ENCODE measurements around the gene SH3PXD2A.
"Not testable (repeated sequence)": the region's sequence is repeated elsewhere in the genome, so short reads cannot be mapped to it uniquely, and the experiment has no call there.

SH3PXD2A gene

DNA sequence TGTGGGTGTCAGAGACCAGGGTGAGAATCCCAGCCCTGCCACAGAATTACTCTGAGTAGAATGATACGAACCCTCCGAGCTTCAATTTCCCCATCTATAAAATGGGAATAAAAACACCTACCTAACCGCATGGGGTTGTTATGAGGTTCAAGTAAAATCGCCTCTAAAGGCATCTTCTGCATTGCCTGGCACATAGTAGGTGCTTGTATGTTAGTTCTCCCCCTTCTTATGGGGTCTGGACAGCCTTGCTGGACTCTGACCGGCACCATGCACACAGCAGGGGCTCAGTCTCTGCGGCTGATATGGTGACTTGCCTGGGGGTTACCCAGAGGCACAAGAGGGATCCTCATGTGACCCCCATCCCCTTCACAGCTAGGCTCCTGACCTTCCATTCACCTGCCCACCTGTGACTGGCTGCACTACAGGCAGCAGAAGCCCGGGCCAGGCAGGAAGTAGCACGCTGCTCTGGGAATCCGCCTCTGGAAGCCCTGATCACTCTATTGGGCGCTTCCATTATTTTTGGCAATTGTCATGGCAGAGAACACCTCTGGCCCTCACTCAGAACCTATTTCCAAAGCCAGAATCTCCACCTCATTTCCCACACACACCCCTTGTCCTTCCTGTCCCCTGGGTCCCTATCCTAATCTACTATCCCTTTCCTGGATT, 6.0 kb downstream of the SH3PXD2A start:
- DNase-seq (ENCODE audit: low read depth): no peak

DNA sequence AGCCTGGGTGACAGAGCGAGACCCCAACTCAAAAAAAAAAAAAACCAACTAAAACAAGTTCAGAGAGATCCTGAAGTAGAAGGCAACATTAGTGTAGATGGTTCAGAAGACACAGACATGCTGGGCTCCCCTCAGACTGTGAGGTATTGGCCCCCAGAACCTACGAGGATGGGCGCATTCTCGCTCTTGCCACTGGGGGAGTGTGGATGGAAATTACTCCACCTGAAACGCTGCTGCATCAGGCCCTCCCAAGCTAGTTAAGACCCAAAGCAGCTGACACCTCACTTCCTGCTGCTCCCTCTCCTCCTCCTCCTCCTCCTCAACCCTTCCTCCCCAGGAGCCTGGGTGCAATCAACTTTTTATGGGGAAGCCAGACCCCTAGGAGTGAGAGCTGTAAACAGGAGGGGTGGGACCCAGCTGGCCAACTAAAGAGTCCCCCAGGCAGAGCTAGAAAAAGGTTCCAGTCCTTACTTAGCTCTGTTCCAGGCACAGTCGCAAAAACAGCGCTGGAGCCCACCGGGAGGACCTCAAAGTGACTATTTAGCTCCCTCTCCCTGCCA, 7.4 kb downstream of the SH3PXD2A start:
- DNase-seq (ENCODE audit: low read depth): no peak

DNA sequence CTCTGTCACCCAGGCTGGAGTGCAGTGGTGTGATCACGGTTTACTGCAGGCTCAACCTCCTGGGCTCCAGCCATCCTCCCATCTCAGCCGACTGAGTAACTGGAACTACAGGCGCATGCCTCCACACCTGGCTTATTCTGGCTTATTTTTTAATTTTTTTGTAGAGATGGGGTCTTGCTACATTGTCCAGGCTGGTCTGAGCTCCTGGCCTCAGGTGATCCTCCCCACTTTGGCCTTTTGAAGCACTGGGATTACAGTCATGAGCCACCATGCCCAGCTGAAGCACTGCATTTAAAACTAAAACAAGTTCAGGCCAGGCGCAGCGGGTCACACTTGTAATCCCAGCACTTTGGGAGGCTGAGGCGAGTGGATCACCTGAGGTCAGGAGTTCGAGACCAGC, 8.0 kb downstream of the SH3PXD2A start:
- no peak for DNase-seq (ENCODE audit: low read depth)

DNA sequence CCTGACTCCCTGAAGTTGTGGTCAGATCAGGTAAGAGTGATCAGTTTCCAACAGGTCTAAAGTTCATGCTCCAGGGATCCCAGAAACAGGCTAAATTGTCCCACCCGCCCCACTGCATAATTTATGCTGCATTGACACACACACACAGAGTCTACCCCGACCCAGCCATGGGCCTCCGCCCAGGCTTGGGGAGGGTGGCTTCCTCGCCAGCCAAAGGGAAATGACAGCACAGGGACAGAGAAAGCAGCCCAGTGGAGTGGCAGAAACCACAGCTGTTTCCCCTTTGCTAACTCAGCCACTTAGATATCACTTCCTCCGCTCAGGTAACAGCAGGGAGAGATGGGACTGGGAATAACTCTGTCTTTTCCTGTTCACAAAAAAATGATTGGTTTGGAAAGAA, 9.4 kb downstream of the SH3PXD2A start:
- no peak for DNase-seq (ENCODE audit: low read depth)

DNA sequence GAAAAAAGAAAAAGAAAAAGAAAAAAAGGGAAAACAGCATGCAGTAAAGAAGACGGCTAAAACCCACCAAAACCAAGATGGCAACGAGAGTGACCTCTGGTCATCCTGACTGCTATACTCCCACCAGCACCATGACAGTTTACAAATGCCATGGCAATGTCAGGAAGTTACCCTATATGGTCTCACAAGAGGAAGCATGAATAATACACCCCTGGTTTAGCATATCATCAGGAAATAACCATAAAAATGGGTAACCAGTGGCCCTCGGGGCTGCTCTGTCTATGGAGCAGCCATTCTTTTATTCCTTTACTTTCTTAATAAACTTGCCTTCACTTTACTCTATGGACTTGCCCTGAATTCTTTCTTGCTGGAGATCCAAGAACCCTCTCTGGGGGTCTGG, 10.0 kb downstream of the SH3PXD2A start:
- not testable (repeated sequence) for DNase-seq (ENCODE audit: low read depth)

DNA sequence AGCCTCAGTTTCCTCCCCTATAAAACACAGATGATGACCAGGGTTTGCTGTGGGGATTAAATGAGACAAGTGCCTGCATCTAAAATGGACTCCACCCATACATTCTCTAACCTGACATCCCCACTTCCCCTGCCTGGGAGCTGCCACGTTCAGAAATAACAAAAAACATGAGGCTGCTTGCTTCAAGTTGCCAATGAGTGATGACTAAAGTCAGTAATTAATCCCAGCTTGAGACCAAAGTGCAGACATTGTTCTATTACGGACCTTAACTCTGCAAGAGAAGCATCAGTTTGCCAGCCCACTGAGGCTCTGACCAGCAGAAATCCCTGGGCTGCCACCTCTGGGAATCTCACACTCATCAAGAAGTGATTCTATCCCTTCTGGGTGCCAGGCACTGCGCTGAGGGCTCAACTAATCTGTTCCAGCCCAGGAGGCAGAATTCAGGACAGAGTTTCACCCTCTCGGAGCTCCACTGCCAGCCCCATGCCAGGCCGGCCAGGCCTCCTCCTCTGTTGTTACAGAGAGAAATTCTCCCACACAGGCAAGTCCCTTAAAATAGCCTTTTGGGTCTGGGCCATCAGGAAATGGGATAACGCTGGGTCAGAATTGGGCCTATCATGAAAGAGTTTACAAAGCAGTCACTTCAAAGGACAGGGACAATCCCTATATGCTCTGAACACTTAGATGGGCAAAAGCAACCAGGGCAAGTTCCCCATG, 11.4 kb downstream of the SH3PXD2A start:
- no peak for DNase-seq (ENCODE audit: low read depth)

DNA sequence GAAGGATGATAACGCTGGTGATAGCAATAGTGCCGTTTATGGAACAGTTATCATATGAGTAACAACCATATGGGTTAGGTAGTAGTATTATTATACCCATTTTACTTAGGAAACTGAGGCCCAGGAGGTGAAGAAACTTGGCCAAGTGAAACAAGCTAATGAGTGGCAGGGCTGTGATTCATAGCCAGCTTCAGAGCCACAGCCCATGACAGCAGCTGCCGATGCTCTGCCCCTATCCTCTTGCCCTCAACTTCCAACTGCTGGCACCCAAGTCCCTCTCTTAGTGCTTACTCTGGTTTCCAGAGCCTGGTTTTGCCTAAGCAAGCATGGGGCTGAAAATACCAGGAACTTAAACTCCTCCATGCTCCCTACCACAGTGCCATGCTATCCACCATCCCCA, 12.3 kb downstream of the SH3PXD2A start:
- no peak for DNase-seq (ENCODE audit: low read depth)

DNA sequence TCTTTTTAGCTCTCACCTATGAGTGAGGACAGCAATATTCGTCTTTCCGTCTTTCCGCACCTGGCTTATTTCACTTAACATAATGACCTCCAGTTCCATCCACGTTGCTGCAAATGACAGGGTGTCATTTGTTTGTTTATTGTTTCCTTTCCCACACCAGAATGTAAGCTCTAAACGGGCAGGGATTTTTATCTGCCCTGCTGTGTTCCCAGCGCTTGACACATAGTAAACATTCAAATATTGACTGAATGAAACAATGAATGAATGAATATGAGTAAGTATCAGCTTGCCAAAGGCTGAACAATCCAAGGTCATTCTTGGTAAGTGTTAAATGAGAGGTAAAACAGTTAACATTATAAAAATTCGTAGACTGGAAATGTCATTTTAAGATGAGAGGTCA, 12.8 kb downstream of the SH3PXD2A start:
- no peak for DNase-seq (ENCODE audit: low read depth)

DNA sequence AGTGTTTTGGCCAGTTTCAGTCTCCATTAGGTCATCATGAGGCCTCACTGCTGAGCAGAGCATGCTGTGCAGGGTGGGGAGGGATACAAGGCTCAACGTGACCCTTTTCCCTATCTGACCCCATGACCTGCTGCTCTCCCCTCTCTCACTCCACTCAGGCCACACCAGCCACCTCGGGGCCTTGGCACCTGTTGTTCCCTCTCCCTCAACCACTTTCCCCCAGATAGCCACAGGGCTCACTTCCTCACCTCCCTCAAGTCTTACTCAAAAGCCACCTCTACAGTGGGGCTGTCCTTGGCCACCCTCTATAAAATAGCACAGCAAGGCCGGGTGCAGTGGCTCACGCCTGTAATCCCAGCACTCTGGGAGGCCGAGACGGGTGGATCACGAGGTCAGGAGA, 13.9 kb downstream of the SH3PXD2A start:
- DNase-seq (ENCODE audit: low read depth): no peak

DNA sequence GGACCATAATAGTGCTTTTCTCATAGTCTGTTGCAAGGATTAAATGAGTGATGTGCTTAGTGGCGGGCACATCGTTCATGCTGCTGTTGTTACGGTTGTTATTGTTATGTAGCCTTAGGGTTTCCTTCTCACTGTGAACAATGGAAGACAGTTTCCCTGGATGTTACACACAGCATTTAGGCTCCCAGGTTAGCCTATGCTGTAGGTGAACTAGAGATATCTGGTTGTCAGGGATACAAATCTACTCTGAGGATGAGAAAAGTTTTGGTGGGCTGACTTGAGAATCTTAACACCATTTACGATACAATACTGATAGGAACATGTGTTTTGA, 14.7 kb downstream of the SH3PXD2A start:
- no peak for DNase-seq (ENCODE audit: low read depth)

DNA sequence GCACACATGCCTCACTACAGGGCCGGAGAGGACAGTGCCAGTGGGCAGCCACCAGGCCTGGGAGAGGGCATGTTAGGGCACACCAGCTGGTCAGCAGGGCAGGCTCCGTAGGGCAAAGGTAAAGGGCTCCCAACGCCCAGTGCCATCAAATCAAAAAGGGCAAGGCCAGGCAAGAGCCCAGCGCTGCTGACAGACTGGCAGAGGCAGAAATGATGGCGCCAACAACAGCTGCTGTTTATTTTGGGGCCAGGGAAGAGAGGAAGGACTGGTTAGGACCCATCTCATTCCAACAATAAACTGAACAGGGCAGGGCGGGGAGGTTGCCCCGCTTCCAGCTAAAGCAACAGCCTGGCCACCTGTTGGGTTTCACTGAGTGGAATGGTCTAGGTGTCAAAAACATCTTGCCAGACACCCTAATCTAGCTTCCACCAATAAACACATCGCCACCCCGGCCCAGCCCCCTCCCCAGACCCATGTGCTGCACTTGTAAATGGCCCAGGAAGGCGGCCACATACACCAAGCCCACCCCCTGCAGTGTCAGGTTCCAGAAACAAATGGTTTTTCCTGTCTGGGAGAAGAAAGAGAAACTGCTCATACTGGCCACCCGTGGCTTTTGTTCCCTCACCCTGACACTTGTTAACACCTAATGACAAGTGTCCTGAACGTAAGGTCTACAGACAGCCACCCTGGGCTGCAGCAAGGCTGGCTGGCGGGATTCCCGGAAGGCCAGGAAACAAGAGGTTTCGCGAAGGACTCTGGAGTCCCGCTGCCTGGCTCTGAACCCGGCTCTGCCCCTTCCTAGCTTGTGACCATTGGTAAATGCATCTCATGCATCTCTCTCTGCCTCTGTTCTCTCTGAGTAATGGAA, 15.3 kb downstream of the SH3PXD2A start:
- no peak for DNase-seq (ENCODE audit: low read depth)

DNA sequence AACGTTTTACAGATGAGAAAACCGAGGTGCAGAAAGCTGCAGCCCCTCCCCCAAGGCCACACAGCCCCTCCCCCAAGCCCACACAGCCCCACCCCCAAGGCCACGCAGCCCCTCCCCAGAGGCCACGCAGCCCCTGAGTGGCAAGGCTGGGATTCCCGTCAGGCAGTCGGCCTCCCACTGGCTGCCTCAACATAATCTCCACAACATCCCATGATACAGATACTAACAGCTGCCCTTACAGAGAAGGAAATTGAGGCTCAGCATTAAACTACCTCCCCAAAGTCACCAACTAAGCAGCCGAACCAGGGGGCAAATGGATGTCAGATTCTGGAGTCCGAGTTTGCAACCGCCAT, 15.9 kb downstream of the SH3PXD2A start:
- no peak for DNase-seq (ENCODE audit: low read depth)

DNA sequence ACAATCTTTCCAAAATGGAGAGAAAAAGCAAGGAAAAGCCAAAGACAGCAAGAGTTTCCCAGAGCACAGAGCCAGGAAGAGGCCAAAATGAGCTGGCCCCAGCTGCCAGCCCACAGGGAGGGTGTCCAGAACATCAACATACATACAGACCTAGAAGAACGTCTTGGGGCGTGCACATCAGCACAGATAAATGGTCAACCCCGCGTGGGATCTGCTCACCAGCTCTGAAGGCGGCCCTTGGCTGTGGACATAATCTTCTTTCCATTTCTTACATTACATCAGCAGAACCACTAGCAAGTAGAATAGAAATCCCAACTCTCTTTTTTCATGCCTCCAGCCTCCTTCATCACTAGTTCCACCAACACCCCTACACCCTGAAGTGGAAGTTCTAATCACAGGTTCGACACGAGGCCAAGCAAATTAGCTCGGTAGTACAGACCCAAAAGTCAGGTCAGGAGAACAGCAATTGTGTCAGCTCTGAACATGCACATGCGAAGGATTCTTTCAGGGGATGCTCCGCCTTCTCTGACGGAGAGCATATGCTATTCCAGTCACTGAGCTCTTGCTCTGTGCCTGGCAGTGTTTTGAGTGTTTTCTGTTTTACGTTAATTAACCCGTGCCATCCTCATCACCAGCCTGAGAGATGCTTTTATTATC, 16.4 kb downstream of the SH3PXD2A start:
- DNase-seq (ENCODE audit: low read depth): no peak

DNA sequence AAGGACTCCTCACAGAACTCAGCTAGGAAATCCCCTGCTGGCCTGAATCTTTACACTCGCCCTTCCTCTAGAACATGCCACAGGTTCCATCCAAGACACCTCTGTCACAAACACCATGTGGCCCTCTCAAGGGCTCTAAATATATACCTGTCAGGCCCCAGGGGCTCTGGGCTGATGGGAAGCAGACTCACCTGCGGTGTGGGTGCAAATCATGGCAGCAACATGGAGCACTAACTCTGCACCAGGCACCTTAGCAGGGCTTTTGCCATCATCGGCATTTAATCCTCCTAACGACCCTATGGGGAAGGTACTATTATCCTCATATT, 17.3 kb downstream of the SH3PXD2A start:
- no peak for DNase-seq (ENCODE audit: low read depth)

DNA sequence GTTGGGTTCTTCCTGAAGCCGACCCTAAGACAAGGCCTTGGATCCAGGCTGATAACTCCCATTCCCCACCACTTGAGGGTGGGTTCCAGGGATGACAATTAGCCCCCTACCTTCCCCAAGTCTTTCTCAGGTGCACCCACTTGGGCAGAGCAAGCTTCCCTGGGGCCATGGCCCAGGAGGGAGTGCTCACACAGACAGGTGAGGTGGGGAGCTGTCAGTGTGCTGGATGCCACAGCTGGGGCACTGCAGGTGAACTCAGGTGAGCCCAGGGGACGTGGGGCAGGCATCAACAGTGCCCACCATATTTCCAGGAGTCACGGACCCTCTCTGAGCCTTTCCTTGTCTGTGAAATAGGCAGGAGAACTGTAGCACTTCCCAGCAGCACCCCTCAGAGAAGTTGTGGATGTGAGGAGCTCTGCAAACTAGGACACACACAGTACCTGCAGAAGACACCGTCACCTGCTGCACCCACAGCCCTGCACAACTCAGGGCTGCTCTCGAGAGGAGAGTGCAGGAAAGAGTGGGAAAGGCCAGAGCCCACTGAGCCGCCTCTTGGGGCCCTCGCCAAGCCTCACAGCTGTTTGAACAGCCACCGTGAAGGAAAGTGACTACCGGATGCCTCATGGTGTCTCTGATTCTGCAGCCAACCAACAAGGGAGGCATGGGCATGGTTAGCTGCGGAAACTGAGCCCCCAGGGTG, 17.9 kb downstream of the SH3PXD2A start:
- DNase-seq (ENCODE audit: low read depth): no peak

DNA sequence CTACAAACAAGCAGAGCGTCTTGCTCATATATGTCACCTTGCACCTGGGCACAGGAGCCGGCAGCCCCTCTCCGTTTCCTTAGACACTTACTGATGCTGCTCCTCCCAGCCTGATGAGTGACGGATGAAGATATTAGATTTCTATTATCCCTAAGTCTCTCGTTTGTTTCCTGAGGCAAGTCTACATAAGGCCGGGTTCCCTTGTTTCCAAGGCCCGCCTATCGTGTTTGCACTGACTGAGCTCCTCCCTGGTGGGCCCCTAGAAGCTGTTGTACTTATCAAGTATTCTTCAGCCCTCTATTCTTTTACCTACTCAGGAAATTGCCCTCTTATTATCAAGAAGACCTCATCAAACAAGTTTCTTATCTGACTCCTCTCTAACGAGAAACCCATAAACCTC, 18.5 kb downstream of the SH3PXD2A start:
- no peak for DNase-seq (ENCODE audit: low read depth)

DNA sequence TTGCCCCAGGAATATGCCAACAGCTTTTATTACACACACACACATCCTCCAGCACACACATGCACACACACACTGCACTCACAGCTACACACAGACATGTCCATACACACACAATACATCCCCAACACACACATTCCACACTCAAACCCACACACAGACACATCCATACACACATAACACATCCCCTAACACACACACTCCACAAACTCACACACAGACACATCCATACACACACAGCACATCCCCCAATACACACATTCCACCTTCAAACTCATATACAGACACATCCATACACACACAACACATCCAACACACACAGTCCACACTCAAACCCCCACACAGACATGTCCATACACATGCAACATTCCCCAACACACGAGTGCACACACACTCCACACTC, 19.1 kb downstream of the SH3PXD2A start:
- DNase-seq (ENCODE audit: low read depth): no peak

DNA sequence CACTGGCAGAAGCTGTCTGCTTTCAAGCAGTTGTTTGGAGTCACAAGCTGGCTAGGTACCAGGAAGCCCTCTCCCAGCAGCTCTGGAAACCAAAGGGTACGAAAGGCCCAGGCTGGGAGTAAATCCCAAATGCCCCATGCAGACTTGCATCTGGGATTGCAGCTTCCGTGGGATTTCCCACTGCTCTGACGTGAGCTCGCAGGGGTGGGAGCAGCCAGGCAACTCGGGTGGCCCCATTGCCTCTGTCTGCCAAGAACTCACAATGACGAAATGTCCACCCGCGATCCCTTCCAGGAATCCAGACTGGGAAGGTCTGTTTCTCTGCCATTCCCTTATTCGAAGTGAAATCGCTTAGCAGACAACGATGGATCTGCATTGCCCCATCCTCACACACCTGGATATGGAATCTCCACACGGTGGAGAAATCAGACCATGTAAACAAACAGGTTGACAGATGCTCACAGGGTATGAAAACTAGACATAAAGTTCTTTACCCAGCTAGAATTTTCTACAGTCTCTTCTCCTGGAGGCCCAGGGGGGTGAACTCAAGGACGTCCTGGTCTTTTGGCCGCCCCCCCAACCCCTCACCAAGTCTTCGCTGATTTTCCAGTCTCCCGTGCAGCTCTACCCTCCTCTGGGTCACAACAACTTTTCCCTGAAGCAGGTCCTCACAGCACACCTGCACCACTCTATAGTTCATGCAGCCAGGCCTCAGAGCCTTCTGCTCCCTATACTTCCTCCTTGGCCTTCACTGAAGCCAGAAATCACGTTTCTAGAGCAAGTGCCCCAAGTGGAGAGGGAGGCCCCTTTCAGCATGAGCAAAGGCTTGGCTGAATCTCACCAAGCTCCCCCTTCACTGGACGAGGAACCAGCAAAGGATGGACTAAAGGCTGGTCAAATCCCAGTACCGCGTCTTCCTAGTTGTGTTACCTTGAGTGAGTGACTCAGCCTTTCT, 20.0 kb downstream of the SH3PXD2A start:
- no peak for DNase-seq (ENCODE audit: low read depth)

DNA sequence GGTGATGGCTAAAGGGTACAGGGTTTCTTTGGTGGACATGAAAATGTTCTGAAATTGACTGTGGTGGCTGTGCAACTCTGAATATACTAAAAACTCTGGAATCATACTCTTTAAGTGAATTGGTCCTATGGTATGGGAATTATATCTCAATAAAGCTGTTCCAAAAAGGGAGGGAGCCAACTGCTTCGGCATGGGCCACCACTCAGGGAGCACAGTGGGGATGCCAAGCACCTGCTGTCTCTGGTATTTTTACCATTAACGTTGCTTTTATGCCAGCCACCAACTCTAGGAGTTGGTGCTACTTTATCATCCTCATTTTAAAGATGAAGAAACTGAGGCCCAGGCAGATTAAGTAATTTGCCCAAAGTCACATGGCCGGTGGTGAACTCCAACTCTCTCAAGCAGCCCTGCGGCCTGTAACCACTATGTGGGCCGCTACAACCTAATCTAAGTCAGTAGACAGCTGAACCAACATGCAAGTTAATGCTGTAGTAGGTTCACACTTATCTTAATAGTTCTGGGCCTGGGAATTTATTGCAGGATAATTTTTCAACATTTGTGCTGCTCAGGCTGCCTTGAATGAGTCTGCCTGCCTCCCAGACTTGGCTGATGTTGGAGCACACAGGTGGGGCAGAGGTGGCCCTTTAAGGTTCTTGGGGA, 20.8 kb downstream of the SH3PXD2A start:
- no peak for DNase-seq (ENCODE audit: low read depth)

DNA sequence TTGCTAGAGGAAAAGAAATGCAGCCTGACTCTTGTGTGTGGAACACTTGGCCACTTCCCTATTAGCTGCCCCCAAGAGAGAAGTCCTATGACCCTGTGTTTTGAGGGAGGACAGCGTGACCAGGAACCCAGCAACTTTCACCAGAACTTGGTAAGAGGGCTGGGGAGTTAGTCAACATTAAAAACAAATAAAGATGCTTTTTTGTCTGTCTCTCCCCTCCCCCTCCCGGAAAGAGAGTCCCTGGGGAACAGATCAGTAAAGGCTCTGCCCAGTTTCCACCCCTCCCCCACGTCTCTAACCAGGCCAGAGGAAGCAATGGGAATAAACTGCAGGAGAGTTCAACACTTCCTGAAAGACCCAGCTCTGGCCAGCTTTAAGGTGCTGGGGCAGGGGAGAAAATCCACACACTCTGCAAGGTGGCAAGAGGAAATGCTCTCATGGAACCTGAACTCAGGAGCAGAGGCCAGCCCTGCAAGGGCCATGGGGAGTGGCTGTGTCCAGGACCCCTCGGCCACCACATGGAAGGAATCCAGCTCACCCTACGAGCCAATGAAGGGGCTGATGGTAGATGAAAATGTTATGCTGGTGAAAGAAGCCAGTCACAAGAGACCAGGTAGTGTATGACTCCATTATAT, 21.5 kb downstream of the SH3PXD2A start:
- DNase-seq (ENCODE audit: low read depth): no peak
